Putamen (tissue), 1 donor: Measurements from ENCODE around the gene RACK1.

Source experiments
- DNase-seq: peaks from one replicate; pipeline ENCODE4 v3.0.0-alpha.2; 2016; ENCODE audit warnings: low spot score

RACK1 gene

GRCh38 chr5:181233801-181234454, 9.8 kb downstream of the RACK1 start:
- DNase-seq: no peak

GRCh38 chr5:181233088-181233800, 10.5 kb downstream of the RACK1 start:
- no peak for DNase-seq

GRCh38 chr5:181232593-181232992, 11.1 kb downstream of the RACK1 start:
- DNase-seq: no peak

- DNase-seq: no peak
These were observed 12.3 kb downstream of the RACK1 start for GRCh38 chr5:181231432-181231831.

GRCh38 chr5:181230551-181230950, 13.2 kb downstream of the RACK1 start:
- no peak for DNase-seq

- DNase-seq: no peak
These were observed 13.7 kb downstream of the RACK1 start for GRCh38 chr5:181229996-181230395.

- no peak for DNase-seq
These were observed 19.1 kb downstream of the RACK1 start for GRCh38 chr5:181224390-181225229.

GRCh38 chr5:181223729-181224389, 19.8 kb downstream of the RACK1 start:
- DNase-seq: no peak

GRCh38 chr5:181223058-181223728, 20.5 kb downstream of the RACK1 start, which contains the start of gene TRIM41:
TSS of gene TRIM41 (plus strand) at chr5:181223281. CDS start at chr5:181224000, 719 bp downstream.
- peak; percentile 99 for DNase-seq

- DNase-seq: no peak
These were observed 21.1 kb downstream of the RACK1 start for GRCh38 chr5:181222630-181223057.

- peak; percentile 91 for DNase-seq
These were observed 21.7 kb downstream of the RACK1 start for GRCh38 chr5:181221792-181222629.

- no peak for DNase-seq
These were observed 22.5 kb downstream of the RACK1 start for GRCh38 chr5:181221105-181221791.

GRCh38 chr5:181220178-181220515, 23.6 kb downstream of the RACK1 start:
- no peak for DNase-seq

- DNase-seq: no peak
These were observed 24.2 kb downstream of the RACK1 start for GRCh38 chr5:181219262-181220177.

GRCh38 chr5:181218795-181219124, 24.9 kb downstream of the RACK1 start:
- no peak for DNase-seq

- DNase-seq: no peak
These were observed 26.0 kb downstream of the RACK1 start for GRCh38 chr5:181217803-181218062.

- DNase-seq: peak; percentile 34
These were observed 26.4 kb downstream of the RACK1 start for GRCh38 chr5:181217111-181217802.
